Stimulated activated CD8-positive, alpha-beta memory T cell treated with anti-CD3 and anti-CD28 coated beads, Interleukin-2, amount 100 ng/mL, for 1 hour (primary cell): ENCODE measurements around the gene DDX11.
"Not testable (repeated sequence)": the region's sequence is repeated elsewhere in the genome, so short reads cannot be mapped to it uniquely, and the experiment has no call there.

Source experiments
- DNase-seq, 2 donors: peaks; one replicate each; pipeline ENCODE4 v3.0.0-alpha.2; 2020; ENCODE audit warnings: low read depth in 2 of 2

DDX11 gene

DNA sequence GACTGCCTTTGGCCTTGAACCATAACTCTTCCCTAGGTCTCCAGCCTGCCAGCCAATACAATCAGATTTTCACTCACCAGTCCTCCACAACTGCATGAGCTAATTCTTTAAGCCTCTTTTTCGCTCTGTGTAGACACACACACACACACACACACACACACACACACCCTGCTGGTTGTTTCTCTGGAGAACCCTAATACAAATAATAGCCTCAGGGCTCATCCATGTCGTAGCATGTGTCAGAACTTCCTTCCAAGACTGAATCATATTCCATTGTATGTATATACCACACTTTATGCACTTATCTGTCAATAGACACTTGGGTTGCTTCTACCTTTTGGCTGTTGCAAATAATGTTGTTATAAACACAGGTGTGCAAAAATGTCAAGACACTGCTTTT is 6.0 kb upstream of the DDX11 start:
- DNase-seq, result not testable (repeated sequence)

DNA sequence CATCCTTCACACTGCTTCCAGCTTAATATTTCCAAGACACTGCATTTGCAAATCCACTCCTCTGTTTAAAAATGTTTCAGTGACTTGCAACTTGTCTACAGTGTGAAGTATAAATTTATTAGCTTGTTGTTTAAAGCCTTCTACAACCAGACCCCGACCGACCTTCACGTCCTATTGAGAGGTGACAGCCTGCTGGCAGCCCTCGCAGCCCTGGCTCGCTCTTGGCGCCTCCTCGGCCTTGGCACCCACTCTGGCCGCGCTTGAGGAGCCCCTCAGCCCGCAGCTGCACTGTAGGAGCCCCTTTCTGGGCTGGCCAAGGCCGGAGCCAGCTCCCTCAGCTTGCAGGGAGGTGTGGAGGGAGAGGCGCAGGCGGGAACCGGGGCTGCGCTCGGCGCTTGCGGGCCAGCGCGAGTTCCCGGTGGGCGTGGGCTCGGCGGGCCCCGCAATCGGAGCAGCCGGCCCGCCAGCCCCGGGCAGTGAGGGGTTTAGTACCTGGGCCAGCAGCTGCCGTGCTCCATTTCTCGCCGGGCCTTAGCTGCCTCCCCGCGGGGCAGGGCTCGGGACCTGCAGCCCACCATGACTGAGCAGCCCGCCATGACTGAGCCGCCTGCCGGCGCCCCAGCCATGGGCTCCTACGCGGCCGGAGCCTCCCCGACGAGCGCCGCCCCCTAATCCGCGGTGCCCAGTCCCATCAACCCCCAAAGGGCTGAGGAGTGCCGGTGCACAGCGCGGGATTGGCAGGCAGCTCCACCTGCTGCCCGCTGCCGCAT is 2.5 kb upstream of the DDX11 start:
- not testable (repeated sequence) for DNase-seq

DNA sequence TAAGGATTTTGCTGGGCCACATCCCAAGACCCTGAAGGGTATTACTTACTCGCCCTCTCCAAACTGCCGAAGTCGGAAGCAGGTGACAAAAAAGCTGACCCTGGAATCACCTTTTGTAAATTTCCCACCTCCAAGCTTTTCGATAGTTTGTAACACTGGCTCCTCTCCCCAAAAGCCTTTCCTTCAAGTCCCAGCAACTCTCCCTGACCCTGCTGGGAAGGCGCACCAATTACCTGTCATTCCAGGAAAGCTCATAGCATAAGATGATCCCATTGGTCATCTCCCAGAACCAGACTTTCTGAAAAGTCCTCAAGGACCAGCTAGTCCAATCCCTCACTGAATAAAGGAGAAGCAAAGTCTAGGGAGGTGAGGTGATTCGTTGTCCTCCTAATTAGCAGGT is 698 bp upstream of the DDX11 start:
- not testable (repeated sequence) for DNase-seq

DNA sequence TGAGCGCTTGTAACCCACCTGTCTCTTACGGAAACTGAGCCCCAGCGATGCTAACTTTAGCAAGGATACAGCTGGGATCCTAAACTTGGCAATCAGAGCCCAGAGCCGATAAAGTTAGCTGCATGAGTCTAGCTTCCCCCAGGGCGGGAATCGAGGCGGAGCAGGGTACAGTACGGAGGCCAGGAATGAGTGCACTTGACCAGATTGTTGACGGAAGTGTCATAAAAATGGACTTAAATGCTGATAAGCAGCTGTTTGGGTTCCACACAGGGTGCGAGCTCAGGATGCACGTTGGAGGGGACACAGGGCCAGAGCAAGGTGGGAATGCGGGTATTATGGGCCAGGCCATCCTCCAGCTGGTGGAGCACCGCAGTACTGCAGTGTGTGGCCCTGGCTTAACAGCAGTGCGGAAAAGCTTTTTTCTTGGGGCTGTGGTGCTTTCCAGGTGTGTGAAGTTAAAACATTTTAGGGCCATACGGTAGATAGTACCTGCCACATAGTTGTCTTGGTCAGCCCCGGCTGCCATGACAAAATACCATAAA is 744 bp downstream of the DDX11 start:
- not testable (repeated sequence) for DNase-seq

DNA sequence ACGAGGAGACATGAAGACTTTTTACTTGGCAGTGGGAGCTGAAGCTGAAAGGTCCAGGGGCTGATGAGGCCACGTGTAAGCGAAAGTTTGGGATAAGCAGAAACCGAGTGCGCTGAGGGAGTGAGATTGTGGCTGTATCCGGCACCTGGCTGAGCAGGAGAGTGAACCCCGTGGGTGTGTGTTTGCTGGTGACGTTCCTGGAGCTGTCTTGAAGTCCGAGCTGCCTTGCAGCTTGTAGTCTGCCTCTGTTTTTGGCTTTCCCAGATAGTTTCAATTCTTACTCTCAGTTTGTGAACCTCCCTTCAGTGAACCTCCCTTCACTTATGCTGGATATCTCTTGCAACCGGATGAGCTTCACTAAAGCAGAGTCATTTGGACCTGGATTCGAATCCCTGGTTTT is 2.5 kb downstream of the DDX11 start:
- not testable (repeated sequence) for DNase-seq

DNA sequence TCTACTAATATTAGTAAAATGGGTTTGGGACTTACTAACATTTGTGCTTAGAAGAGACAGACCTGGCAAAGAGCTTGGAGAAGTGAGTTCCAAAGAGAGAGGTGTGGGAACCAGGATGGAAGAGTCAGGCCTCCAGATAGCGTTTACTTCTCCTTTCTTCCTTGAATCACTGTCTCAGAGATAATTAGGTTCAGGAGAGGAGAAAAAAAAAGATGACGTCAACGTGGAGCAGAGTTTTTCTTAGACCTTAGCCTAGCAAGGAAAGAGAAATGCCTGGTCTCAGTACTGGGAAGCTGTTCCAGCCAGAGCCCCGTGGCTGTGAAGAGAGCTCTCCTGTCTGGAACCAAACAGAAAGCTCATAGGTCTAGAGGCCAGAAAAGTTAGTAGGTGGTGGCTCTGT is 3.4 kb downstream of the DDX11 start:
- DNase-seq, result not testable (repeated sequence)

DNA sequence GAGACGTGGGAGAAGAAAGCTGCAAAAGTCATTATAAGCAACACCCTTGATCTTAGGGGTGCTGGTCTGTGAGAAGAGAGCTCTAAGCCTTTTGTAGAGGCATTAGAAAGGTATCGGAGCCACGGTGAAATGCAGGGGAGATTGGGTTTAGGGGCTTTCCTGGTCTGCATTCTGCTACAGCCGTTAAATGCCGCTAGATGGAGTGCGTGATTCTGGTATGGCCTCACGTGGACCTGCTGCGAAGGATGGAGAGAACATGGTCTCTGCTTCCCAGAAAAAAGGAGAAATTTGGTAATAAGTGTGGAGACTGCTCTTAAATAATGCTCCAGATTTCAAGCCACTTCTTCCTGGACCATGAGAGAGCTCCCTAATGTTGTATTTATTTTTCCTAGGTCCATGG is 4.3 kb downstream of the DDX11 start:
- not testable (repeated sequence) for DNase-seq

DNA sequence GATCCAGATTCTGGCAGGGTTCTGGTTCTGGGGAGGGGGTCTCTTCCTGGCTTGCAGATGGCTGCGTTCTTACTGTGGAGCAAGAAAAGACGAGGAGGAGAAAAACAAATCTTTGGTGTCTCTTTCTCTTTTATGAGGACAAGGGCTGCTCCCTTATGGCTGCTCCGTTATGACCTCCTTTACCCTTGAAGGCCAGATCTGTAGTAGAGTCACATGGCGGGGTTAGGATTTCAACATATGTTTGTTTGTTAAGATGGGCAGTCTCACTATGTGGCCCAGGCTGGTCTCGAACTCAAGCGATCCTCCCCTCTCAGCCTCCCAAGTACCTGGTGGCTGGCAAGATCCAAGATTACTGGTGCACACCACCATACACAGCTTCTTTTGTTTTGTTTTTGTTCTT is 5.8 kb downstream of the DDX11 start:
- DNase-seq, result not testable (repeated sequence)

DNA sequence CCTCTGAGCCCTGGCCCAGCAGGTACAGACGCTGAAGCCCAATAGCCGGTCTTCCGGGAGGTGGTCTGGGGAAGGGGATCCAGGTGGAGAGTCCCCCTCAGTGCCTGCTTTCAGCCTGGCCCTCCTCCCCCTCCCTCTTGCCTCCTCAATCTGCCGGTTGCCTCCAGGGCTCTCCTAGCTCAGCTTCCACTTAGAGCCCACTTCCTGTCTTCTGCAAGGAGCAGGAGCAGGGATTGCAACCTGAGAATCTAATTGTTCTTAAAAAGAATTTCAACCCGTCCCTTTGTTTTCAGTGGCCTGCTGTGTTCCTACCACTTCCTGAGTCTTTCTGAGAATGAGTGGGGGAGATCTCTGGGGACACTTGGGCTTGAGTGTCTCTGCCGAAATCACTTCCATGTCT is 6.6 kb downstream of the DDX11 start:
- DNase-seq, result not testable (repeated sequence)

DNA sequence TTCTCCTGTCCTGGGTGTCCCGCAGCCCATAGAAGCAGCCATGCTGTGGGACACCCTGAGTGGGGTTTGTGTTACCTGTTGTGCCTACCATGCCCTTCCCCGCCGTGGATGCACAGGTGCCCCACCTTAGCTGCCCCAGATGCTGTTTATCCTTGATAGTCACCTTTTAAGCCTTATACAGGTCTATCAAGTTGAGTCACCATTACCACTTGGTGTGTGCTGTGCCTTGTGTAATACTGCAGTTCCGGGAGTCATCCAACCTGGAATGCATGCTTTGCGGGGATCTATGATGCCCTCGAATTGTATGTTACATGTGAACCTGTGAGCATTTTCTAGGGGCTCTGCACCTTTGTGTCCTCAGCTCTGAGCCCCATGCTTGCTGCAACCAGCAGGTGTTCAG is 7.6 kb downstream of the DDX11 start:
- not testable (repeated sequence) for DNase-seq

DNA sequence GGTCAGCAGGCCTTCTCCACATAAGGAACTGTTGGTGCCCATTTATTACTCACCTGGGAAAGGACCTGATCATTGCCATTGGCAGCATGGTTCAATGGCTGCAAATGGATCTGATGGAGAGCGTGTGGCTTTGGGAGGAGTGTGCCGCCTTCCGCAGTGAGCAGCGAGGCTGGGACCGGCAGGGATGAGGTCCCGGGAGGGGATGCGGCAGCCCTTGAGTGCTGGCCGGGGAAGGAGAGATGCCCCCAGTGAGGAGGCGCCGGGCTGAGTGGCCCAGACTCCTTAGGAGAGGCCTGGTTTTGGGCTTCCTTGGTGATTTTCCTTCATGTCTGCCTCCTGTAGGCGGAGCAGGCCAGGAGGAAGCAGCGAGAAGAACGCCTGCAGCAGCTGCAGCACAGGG is 10.6 kb downstream of the DDX11 start:
- DNase-seq, result not testable (repeated sequence)

DNA sequence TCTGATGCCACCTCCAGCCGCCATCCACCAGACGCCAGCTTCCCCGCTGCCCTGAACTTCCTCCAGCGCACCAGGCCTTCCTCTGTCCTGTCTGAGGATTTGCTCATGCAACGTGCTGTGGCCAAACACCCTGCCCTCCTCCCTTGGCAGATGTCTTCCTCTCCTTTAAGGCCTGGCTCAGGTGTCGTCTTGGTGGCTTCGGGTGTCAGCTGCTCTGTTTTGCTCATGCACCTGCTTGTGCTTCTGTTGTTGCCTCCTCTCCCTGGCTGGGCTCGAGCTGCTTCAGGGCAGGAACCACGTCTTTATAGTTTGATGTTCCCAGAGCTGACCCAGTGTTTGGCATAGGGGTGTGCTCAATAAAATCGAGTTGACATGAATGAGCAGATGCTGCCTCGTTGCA is 12.4 kb downstream of the DDX11 start:
- not testable (repeated sequence) for DNase-seq

DNA sequence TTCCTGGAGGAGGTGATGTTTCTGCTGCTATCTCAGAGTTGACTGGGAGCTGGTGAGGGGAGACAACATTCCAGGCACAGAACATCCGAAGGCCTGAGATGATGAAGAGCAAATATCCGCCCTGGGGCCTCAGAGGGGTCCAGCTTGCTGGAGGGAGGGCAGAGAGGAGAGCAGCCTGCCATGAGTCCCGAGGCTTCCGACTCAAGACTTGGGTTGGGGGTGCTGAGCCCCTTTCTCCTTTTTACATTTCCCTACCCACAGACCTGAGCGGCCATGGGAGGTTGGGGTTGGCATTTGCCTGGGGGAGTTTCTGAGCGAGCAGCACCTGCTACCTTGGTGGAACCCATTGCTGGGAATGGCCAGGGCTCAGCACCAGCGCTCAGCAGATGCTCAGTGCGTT is 13.8 kb downstream of the DDX11 start:
- not testable (repeated sequence) for DNase-seq

DNA sequence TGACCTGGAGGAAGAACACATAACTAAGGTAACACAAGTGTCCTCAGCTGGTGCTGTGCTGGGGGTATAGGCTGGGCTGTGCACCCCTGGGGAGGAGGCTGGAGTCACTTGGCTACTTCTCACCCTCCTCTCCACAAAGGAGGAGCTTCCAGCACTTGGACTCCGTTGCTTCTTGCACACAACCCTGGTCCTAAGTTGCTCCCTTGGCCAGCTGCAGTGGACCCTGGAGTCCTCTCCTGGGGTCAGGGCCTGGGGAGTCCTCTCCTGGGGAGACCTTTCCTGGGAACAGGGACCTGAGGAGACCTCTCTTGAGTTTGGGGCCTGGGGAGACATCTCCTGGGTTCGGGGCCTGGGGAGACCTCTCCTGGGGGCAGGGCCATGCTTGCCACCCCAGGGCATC is 14.3 kb downstream of the DDX11 start:
- DNase-seq, result not testable (repeated sequence)

DNA sequence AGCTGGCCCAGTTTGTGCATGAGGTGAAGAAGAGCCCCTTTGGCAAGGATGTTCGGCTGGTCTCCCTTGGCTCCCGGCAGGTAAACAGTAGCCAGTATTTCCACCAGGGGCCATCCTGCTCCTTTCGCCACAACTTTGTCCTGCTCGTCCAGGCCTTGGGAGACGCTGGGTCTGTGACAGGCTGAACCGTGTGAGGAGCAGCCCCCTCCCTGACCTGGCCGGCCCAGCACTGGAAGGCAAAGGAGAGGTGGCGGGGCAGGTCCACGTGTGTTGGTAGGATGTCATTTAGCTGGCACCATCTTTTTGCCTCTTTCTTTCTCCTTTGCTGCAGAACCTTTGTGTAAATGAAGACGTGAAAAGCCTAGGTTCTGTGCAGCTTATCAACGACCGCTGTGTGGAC is 15.4 kb downstream of the DDX11 start:
- no peak for DNase-seq

DNA sequence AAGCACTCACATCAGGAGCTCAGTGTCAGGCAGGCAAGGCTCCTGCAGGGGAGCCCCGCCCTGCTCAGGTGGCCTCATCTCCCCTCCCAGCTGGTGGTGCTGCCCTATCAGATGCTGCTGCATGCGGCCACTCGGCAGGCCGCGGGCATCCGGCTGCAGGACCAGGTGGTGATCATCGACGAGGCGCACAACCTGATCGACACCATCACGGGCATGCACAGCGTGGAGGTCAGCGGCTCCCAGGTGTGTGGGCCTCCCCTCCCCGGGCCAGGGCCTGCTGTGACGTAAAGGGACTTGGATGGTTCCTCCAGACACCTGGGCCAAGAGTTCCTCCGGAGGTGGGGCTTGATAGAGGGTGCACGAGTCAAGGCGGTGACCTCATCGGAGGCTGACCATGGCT is 18.0 kb downstream of the DDX11 start:
- not testable (repeated sequence) for DNase-seq

DNA sequence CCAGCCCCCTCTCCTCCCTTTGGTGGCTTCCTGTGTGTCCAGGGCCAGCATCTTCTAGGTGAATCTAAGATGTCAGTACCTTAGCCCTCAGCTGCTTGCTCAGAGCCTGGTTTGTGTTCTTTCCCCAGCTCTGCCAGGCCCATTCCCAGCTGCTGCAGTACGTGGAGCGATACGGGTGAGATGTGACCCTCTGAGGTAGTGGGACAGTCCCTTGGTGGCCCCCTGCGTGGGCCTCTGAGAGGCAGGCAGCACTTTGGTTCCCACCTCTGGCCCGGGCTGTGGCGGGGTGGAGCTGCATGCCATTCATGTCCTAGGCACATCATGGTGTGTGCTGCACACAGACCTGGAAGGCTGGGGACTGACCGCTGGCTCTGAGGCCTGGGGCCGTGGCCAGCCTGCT is 19.1 kb downstream of the DDX11 start:
- DNase-seq, result not testable (repeated sequence)

DNA sequence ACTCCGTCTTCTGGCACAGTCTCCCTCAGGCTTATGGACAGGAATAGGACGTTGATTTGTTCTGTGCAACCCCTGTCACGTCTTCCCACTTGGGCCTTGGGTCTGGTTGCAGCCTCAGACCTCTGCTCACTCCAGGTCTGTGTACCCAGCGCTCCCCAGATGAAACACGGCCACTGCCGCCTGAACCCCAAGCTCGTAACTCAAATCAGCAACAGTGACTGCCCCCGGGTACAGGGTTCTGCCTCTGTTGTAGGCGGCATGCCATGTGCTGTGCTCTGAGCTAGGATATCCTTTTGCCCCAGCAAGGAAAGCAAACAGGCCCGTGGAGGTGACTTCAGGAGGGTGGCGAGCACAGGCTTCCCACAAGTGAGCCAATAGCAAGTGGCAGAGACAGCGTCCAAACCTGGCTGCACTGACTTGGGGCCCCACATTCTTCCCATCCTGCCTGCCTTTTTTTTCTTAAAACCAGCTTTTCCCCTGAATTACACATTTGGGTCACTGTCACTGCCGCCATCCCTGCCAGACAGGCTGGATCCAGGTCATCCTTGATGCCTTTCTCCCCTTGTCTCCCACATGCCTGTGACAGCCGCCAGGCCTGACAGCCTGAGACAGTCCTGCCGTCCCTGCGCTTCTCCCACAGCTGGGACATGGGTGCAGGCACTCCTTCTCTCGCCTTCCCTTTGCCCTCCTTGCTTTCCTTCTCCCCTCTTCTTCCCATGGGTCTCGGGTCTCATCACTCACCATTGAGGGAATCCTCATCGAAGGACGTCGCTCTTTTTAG is 21.6 kb downstream of the DDX11 start:
- not testable (repeated sequence) for DNase-seq

DNA sequence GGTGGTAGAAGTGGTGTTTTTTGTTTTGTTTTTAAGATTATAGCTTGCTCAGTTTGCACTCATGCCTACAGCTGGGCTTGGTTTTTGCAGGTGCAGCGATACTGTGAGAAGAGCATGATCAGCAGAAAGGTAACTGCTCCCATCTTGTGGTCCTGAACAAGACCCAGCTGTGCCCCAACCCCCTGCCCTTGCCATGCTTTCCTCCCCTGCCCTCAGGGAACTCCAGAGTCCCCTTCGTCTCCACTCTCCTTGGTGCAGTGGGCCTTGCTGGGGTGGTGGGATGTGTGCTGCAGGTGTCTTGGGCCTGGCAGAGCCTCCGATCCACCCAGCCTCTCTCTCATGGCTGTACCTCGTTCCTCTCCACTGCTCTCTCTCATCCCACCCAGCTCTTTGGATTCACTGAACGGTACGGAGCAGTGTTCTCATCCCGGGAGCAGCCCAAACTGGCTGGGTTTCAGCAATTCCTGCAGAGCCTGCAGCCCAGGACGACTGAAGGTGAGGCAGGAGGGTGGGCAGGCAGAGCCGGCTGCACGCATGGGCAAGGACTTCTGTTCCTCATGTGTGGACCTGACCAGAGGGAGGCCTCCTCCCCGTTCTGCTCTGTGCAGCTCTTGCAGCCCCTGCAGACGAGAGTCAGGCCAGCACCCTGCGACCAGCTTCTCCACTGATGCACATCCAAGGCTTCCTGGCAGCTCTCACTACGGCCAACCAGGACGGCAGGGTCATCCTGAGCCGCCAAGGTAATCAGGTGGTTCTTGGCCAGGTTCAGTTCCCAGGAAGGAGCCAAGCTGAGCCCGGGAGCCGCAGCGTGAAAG is 22.8 kb downstream of the DDX11 start:
- DNase-seq, result not testable (repeated sequence)

DNA sequence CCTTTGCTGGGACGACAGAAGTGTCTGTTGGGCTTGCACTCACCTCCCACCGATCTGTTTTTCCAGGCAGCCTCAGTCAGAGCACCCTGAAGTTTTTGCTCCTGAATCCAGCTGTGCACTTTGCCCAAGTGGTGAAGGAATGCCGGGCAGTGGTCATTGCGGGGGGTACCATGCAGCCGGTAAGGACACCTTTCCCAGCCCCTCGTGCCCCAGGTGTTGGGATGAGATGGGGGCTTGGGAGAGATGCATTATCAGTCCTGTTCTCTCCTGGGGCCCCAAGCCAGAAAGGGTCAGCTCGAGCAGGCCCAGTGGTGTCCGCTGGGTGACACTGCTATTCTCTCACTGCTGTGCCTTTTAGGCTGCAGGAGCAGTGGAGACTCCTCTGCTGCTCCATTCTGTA is 24.2 kb downstream of the DDX11 start:
- DNase-seq, result not testable (repeated sequence)

DNA sequence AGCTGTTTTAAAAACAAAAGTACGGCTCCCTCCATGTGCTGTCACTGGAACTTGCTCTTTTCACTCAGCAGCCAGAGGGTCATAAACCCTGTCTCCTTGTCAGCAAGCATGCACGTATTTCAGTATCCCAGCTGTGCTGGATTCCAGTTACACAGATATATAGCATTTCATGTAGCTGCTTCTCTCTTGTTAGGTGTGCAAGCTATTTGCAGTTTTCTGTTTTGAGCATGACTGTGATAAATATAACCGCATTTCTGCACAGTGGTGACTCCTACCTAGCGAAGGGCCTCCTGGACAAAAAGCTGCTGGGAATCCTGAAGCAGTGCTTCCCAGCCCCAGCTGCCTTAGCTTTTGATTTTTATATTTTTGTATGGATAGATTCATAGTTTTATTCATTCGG is 24.7 kb downstream of the DDX11 start:
- not testable (repeated sequence) for DNase-seq

DNA sequence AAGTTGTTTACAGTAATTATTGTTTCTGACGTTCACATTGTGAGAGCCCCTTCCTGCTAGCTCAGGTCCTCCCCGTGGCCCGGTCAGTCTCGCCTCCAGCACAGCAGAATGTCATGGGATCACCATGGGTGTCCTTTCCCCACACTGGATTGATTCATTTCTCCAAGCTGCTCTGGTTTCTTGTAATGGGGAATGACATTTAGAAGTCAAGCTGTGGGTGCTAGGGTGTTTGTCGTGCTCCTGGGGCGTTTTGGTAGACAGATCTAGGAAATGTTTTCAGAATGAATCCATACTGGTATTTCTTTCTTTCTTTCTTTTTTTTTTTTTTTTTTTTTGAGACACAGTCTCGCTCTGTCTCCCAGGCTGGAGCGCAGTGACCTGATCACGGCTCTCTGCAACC is 25.1 kb downstream of the DDX11 start:
- DNase-seq, result not testable (repeated sequence)
